OCI-LY7 (cell line): ENCODE data around the gene FAM162A.

Experiments
- CTCF ChIP-seq: fragments of 200-600 bp; sonication (generic); conservative IDR thresholded peaks from 2 replicates; pipeline ENCODE4 v1.5.1; 2014; ENCODE audit warnings: mild to moderate bottlenecking, antibody characterized with exemption, low read length, moderate library complexity, mixed read lengths
- EZH2phosphoT487 ChIP-seq: fragments of 200-600 bp; sonication (generic); IDR thresholded peaks from 2 replicates; pipeline ENCODE4 v1.6.1; 2018; ENCODE audit warnings: low read depth, borderline replicate concordance, mild to moderate bottlenecking, mixed run types, antibody characterized with exemption, low read length, moderate library complexity, mixed read lengths

- TF ChIP-seq CTCF = peak; percentile 95
- TF ChIP-seq EZH2phosphoT487 = no peak
These were observed 9.2 kb downstream of the FAM162A start for GRCh38 chr3:122392868-122393844.
